HepG2 (cell line): ENCODE results near the gene FIBP. TPM values are rescaled to one million over a fixed set of nuclear protein-coding genes. Genes with fewer than 3 reads are reported as not detected.
A peak's percentile ranks its signal among the peaks of the same experiment; 100 is the strongest.

Experiments
- AGO2 ChIP-seq: fragments of 200-400 bp; formaldehyde crosslinking; optimal IDR thresholded peaks from 2 replicates; pipeline ENCODE3; 2017; ENCODE audit warnings: mild to moderate bottlenecking, low read depth, low read length, moderate library complexity
- EEA1 ChIP-seq: sonication (generic); formaldehyde crosslinking; IDR thresholded peaks from 2 replicates; pipeline ENCODE4 v1.5.1; 2020; ENCODE audit warnings: mild to moderate bottlenecking, missing genetic modification reagents, borderline replicate concordance
- ELF1 ChIP-seq: sonication (generic); formaldehyde crosslinking; IDR thresholded peaks from 2 replicates; pipeline ENCODE4 v1.4.0; 2020; ENCODE audit warnings: missing genetic modification reagents
- ELF3 ChIP-seq: IDR thresholded peaks from 2 replicates; pipeline ENCODE4 v1.6.1; 2016; ENCODE audit warnings: missing genetic modification reagents, missing compliant biosample characterization
- HDAC2 ChIP-seq: sonication (generic); formaldehyde crosslinking; IDR thresholded peaks from 2 replicates; pipeline ENCODE4 v1.4.0; 2020; ENCODE audit warnings: missing genetic modification reagents
- KDM5B ChIP-seq: sonication (generic); formaldehyde crosslinking; IDR thresholded peaks from 2 replicates; pipeline ENCODE4 v1.4.0; 2020; ENCODE audit warnings: missing genetic modification reagents, mild to moderate bottlenecking, borderline replicate concordance
- RXRB ChIP-seq: IDR thresholded peaks from 2 replicates; pipeline ENCODE4 v1.6.1; 2016; ENCODE audit warnings: borderline replicate concordance, missing genetic modification reagents, missing compliant biosample characterization
- SAP130 ChIP-seq: IDR thresholded peaks from 2 replicates; pipeline ENCODE4 v1.6.1; 2016; ENCODE audit warnings: low read depth
- TAF15 ChIP-seq: fragments of 200-400 bp; formaldehyde crosslinking; IDR thresholded peaks from one replicate; pipeline ENCODE4 v1.6.1; 2018; ENCODE audit warnings: mild to moderate bottlenecking, low read depth, low read length; ENCODE audit not compliant: poor library complexity, severe bottlenecking
- XRCC5 ChIP-seq: fragments of 200-400 bp; formaldehyde crosslinking; optimal IDR thresholded peaks from 2 replicates; pipeline ENCODE3; 2017; ENCODE audit warnings: mild to moderate bottlenecking, low read length
- ZNF746 ChIP-seq: sonication (generic); formaldehyde crosslinking; IDR thresholded peaks from 2 replicates; pipeline ENCODE4 v1.8.0; 2022; ENCODE audit warnings: mild to moderate bottlenecking, missing genetic modification reagents
- ZNF788 ChIP-seq: sonication (generic); formaldehyde crosslinking; IDR thresholded peaks from 2 replicates; pipeline ENCODE4 v1.5.0; 2020; ENCODE audit warnings: mild to moderate bottlenecking, missing genetic modification reagents, borderline replicate concordance
- ZSCAN25 ChIP-seq: sonication (generic); formaldehyde crosslinking; IDR thresholded peaks from 2 replicates; pipeline ENCODE4 v1.8.0; 2022; ENCODE audit warnings: mild to moderate bottlenecking, missing genetic modification reagents
- polyA plus RNA-seq, 8 experiments: library from polyadenylated mRNA; depleted of rRNA in 3 of 8; stranded (reverse) in 7 of 8; unstranded in 1 of 8; fragments of >200 nt; fragmentation: Illumina TruSeq in 4 of 8; extraction: Trizol in 4 of 8; gene quantifications; 2 replicates each; pipeline versions ENCODE4 v1.2.1 to v1.2.3, GENCODE V29; 2011 to 2016; ENCODE audit warnings: low read depth in 4 of 8, missing spikeins in 1 of 8, mixed read lengths in 1 of 8; ENCODE audit not compliant: insufficient read depth in 1 of 8
- total RNA-seq, 5 experiments: library from RNA; depleted of rRNA; stranded (reverse); fragments of >200 nt; fragmentation: Illumina TruSeq; extraction: Trizol; gene quantifications; 2 replicates each; pipeline ENCODE4 v1.2.3, GENCODE V29; 2016; ENCODE audit warnings: low read depth in 1 of 5
- TF ChIP-seq, protein P1 (sequence below): IDR thresholded peaks from 2 replicates; pipeline ENCODE4 v1.6.1; 2012; ENCODE audit warnings: inconsistent platforms
- TF ChIP-seq, protein P2 (sequence below): IDR thresholded peaks from 2 replicates; pipeline ENCODE4 v1.6.1; 2016; ENCODE audit warnings: mild to moderate bottlenecking
- TF ChIP-seq, protein P3 (sequence below): sonication (generic); formaldehyde crosslinking; IDR thresholded peaks from 2 replicates; pipeline ENCODE4 v1.5.1; 2020; ENCODE audit warnings: mild to moderate bottlenecking, missing genetic modification reagents, borderline replicate concordance
- TF ChIP-seq, protein P4 (sequence below): sonication (generic); formaldehyde crosslinking; IDR thresholded peaks from 2 replicates; pipeline ENCODE4; 2020; ENCODE audit warnings: missing genetic modification reagents, mild to moderate bottlenecking, borderline replicate concordance
- TF ChIP-seq, protein P5 (sequence below), 2 experiments: sonication (generic) in 1 of 2; formaldehyde crosslinking in 1 of 2; IDR thresholded peaks; 2 replicates each; pipeline versions ENCODE4 v1.5.1 to v1.6.1; 2011 to 2020; ENCODE audit warnings: borderline replicate concordance in 1 of 2, low read depth in 1 of 2, low read length in 1 of 2, mild to moderate bottlenecking in 1 of 2, missing genetic modification reagents in 1 of 2, moderate library complexity in 1 of 2
- TF ChIP-seq, protein P6 (sequence below): sonication (generic); formaldehyde crosslinking; IDR thresholded peaks from 2 replicates; pipeline ENCODE4 v1.4.0; 2020; ENCODE audit warnings: missing genetic modification reagents

The FIBP gene
- total and polyA plus RNA-seq, 2 of the 13 experiments (the other 11 are each of a cell fraction or from before 2014, with no cell fraction given), result 42.9 to 62.1 TPM

DNA sequence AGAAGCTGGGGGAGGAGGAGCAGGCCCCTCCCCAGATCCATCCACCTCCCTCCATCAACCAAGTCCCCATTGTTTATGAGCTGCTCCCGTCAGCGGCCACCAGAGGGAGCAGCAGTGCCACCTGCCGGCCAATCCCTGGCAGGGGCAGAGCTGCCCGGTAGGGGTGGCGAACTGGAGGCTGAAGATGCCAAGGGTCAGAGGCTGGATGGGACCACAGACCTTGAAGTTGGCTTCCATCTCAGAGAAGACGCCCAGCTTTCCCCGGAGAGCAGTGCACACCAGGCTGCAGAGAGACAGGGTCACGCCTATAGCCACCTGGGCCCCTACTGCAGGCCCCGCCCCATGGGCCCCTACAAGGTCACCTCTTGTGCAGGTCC, 3.6 kb downstream of the FIBP start (continued):
- TF ChIP-seq, protein P1, sequence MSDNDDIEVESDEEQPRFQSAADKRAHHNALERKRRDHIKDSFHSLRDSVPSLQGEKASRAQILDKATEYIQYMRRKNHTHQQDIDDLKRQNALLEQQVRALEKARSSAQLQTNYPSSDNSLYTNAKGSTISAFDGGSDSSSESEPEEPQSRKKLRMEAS, result peak; percentile 44; the same call in 1 of the 2 replicates
- TF ChIP-seq, protein P2, sequence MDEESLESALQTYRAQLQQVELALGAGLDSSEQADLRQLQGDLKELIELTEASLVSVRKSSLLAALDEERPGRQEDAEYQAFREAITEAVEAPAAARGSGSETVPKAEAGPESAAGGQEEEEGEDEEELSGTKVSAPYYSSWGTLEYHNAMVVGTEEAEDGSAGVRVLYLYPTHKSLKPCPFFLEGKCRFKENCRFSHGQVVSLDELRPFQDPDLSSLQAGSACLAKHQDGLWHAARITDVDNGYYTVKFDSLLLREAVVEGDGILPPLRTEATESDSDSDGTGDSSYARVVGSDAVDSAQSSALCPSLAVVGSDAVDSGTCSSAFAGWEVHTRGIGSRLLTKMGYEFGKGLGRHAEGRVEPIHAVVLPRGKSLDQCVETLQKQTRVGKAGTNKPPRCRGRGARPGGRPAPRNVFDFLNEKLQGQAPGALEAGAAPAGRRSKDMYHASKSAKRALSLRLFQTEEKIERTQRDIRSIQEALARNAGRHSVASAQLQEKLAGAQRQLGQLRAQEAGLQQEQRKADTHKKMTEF (CRISPR knock-in tag), result peak; percentile 47; the same call in 1 of the 2 replicates
- TF ChIP-seq RXRB (CRISPR knock-in tag) (peak; percentile 45; the same call in 1 of the 2 replicates), EEA1 (CRISPR knock-in tag) (no peak), ZSCAN25 (CRISPR knock-in tag) (peak; percentile 22; the same call in 1 of the 2 replicates), AGO2 (peak; percentile 24), XRCC5 (peak; percentile 88), ZNF746 (CRISPR knock-in tag) (0 out of 2 replicates have a peak, but pooled peaks have one; percentile 17), KDM5B (CRISPR knock-in tag) (peak; percentile 41; the same call in 1 of the 2 replicates), SAP130 (CRISPR knock-in tag) (peak; percentile 66), ELF1 (CRISPR knock-in tag) (peak; percentile 25; the same call in 1 of the 2 replicates), ELF3 (CRISPR knock-in tag) (peak; percentile 40; the same call in 1 of the 2 replicates), TAF15 (peak; percentile 42), HDAC2 (CRISPR knock-in tag) (0 out of 2 replicates have a peak, but pooled peaks have one; percentile 28), ZNF788 (peak; percentile 68; the same call in 1 of the 2 replicates)
- TF ChIP-seq, protein P3, sequence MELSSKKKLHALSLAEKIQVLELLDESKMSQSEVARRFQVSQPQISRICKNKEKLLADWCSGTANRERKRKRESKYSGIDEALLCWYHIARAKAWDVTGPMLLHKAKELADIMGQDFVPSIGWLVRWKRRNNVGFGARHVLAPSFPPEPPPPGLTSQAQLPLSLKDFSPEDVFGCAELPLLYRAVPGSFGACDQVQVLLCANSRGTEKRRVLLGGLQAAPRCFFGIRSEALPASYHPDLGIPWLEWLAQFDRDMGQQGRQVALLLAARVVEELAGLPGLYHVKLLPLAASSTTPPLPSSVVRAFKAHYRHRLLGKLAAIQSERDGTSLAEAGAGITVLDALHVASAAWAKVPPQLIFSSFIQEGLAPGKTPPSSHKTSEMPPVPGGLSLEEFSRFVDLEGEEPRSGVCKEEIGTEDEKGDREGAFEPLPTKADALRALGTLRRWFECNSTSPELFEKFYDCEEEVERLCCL (CRISPR knock-in tag), result no peak
- TF ChIP-seq, protein P4, sequence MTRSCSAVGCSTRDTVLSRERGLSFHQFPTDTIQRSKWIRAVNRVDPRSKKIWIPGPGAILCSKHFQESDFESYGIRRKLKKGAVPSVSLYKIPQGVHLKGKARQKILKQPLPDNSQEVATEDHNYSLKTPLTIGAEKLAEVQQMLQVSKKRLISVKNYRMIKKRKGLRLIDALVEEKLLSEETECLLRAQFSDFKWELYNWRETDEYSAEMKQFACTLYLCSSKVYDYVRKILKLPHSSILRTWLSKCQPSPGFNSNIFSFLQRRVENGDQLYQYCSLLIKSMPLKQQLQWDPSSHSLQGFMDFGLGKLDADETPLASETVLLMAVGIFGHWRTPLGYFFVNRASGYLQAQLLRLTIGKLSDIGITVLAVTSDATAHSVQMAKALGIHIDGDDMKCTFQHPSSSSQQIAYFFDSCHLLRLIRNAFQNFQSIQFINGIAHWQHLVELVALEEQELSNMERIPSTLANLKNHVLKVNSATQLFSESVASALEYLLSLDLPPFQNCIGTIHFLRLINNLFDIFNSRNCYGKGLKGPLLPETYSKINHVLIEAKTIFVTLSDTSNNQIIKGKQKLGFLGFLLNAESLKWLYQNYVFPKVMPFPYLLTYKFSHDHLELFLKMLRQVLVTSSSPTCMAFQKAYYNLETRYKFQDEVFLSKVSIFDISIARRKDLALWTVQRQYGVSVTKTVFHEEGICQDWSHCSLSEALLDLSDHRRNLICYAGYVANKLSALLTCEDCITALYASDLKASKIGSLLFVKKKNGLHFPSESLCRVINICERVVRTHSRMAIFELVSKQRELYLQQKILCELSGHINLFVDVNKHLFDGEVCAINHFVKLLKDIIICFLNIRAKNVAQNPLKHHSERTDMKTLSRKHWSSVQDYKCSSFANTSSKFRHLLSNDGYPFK (CRISPR knock-in tag), result 0 out of 2 replicates have a peak, but pooled peaks have one; percentile 40
- TF ChIP-seq, protein P5, sequence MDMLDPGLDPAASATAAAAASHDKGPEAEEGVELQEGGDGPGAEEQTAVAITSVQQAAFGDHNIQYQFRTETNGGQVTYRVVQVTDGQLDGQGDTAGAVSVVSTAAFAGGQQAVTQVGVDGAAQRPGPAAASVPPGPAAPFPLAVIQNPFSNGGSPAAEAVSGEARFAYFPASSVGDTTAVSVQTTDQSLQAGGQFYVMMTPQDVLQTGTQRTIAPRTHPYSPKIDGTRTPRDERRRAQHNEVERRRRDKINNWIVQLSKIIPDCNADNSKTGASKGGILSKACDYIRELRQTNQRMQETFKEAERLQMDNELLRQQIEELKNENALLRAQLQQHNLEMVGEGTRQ (IDR thresholded peaks at IDR 0.05; ENCODE audit: low read depth, low read length), result no peak
- TF ChIP-seq, protein P5 (CRISPR knock-in tag; IDR thresholded peaks at IDR 0.05; ENCODE audit: borderline replicate concordance), result no peak
- TF ChIP-seq, protein P6, sequence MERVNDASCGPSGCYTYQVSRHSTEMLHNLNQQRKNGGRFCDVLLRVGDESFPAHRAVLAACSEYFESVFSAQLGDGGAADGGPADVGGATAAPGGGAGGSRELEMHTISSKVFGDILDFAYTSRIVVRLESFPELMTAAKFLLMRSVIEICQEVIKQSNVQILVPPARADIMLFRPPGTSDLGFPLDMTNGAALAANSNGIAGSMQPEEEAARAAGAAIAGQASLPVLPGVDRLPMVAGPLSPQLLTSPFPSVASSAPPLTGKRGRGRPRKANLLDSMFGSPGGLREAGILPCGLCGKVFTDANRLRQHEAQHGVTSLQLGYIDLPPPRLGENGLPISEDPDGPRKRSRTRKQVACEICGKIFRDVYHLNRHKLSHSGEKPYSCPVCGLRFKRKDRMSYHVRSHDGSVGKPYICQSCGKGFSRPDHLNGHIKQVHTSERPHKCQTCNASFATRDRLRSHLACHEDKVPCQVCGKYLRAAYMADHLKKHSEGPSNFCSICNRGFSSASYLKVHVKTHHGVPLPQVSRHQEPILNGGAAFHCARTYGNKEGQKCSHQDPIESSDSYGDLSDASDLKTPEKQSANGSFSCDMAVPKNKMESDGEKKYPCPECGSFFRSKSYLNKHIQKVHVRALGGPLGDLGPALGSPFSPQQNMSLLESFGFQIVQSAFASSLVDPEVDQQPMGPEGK, result peak; percentile 88
